HUDEP-2 (cell line): ENCODE data around the gene RNASEH1.
"Not testable (repeated sequence)": the region's sequence is repeated elsewhere in the genome, so short reads cannot be mapped to it uniquely, and the experiment has no call there.

Experiments used
- DNase-seq, 76 experiments: peaks; one replicate each; lab custom pipeline; 2025; ENCODE audit not compliant: unreplicated experiment in 76 of 76; lab: John Stamatoyannopoulos, UW

Gene RNASEH1

DNA sequence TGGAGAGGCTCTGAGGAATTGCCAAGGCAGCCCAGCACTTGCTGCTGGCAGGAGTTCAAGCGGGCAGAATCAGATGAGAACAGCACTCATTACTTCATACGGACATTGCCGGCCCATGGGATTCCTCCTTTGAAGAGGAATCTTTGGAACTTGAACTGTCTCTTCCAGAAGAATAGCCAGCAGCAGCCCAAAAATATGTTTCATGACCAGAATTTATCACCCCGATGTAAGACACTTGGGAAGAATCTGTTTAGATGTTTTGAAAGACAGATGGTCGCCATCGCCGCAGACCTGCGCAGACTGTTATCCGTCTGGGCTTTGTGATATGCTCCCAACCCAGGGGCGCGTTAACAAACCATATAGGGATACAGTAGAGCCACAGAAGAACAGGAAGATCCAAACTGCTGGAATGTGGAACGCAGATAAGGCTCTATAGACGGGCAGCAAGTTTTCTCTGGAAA, 35.1 kb downstream of the RNASEH1 start:
- DNase-seq, result no peak

DNA sequence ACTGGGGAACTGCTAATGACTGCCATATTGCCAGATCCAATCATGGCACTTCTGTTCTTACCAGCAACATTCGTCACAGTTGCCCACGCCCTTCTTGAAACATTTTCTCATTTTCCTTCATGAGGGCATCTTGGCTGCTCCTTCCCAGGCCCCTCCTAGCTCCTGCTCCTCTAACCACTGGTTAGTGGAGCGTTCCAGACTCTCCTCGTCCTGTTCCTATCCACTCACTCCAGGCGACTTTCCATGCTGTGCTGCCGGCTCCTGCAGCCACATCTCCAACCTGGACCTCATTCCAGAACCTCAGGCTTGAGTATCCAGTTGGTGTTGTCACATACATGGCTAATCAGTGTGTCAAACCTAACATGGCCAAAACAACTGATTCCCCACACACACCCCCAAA, 37.5 kb downstream of the RNASEH1 start:
- DNase-seq, result no peak

DNA sequence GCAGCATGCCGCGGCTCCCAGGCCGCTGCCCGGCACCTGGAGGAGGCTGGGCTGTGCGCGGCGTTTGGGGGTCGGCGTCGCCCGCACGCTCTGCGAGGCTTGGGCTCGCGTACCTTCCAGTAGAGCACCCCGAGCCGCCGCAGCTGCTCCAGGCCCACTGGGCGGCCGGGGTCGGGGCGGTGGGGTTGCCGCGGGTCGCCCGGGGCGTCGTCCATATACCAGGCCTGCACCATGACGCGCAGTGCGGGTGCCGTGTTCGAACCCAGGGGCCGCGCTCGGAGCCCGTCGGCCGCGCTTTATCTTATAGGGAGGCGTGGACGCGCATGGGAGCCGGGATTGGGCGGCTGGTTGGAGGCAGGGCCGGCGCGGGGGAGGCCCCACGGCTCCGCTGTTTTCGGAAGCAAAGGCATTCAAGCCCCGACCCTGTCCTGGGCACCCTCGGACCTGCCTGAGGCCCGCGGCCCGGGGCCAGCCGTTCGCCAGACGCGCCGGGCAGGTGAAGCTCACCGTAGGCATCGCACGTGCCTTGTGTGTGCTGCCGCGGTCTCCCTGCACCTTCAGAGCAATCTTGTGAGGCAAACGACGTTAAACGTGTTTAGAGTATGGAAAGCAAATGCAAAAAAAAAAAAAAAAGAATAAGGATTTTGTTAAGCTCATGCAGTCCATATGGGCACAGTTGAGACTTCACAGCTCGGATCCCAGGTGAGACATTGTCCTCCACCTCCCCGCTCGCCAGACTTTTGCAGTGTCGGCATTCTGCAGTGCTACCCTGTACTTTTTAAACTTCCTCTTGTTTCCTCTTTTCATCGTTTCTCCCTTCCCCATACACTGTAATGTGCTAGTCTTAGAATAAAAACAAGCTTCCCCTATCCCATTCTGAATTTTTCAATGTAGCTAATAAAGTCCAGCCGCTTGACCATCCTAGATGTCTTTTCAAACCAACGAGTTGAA, 38.6 kb downstream of the RNASEH1 start, which contains the start of gene ADI1:
TSS of gene ADI1 (minus strand) at position 277 of the 951 bp plus-strand sequence. CDS start at position 233, 44 bp downstream.
- peak in 73 of 76 experiments; percentile 23 to 88 (median 74) for DNase-seq

DNA sequence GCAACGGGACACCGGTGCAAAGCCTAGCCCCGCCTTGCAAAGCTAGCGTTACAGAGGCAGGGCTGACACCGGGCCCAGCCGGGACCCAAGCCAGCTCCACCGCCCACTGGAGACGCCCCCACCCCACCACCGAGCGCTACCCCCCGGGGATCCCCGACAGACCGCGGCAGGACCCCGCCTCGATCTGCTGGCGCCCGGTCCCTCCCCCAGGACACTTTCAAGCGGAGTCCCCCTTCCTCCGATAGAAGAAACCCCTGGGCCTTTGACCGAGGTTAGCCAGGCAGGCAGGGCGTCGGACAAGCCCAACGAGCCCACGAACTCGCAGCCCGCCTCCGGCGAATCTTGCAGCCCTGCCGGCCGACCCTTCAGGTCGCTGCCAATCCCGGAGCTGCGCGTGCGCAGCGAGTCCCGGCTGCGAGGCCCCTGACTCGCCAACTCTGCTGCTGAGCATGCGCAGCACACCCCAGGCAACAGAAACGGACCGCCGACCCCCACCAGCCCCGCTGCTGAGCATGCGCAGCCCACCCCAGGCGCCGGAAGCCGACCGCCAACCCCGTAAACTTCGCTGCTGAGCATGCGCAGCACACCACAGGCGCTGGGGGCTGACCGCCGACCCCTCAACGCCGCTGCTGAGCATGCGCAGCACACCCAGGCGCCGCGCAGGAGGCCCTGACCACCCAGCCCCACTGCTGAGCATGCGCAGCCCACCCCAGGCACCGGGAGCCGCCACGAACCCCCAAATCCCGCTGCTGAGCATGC, 39.5 kb downstream of the RNASEH1 start:
- peak in 74 of 76 experiments; percentile 80 to 99 (median 96) for DNase-seq

DNA sequence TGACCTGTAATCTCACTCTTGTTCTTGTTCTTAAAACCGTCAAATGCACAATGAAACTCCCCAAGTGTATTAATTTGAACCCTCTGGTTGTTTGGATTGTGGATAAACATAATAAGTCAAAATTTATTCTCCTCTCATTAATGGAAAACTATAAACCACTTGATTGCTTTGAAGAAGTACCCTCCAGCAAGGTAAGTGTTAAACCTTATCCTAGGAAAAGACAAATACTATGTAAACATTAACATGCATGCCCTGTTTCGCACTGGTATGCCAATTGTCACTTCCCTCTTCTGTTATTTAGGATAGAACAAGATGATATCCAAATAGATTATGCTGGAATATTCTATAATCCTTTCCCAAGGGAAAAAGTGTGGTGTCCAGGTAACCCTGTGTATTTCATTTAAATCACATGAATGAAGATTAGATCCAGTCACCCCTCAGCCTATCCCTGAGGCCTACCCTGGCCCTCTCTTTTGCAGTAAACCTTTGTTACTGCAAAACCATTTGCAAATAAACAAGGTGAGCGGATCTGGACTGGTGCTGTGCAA, 40.1 kb downstream of the RNASEH1 start:
- no peak for DNase-seq

DNA sequence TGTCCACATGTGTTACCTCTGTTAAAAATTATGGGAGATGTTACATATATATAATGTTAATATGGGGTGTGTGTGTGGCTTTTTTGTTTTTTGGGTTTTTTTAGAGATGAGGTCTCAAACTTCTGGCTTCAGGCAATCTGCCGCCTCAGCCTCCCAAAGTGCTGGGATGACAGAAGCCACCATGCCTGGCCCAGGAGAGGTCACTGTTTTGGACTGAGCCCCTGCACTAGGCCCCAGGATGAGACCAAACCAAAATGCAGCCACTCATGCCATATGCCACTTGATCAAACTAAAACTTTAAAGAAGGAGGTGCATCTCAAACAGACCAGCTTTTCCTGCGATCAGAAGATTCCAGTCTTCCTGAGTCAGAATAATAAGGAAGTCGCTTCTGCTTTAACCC, 41.3 kb downstream of the RNASEH1 start:
- no peak for DNase-seq

DNA sequence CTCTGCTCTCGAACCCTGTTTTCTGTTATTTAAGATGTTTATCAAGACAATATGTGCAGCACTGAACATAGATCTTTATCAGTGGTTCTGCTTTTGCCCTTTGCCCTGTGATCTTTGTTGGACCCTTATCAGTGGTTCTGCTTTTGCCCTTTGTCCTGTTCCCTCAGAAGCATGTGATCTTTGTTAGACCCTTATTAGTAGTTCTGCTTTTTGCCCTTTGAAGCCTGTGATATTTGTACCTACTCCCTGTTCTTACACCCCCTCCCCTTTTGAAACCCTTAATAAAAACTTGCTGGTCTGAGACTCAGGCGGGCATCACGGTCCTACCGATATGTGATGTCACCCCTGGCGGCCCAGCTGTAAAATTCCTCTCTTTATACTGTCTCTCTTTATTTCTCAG, 42.7 kb downstream of the RNASEH1 start:
- peak in 1 of 76 experiments; percentile 40 for DNase-seq

DNA sequence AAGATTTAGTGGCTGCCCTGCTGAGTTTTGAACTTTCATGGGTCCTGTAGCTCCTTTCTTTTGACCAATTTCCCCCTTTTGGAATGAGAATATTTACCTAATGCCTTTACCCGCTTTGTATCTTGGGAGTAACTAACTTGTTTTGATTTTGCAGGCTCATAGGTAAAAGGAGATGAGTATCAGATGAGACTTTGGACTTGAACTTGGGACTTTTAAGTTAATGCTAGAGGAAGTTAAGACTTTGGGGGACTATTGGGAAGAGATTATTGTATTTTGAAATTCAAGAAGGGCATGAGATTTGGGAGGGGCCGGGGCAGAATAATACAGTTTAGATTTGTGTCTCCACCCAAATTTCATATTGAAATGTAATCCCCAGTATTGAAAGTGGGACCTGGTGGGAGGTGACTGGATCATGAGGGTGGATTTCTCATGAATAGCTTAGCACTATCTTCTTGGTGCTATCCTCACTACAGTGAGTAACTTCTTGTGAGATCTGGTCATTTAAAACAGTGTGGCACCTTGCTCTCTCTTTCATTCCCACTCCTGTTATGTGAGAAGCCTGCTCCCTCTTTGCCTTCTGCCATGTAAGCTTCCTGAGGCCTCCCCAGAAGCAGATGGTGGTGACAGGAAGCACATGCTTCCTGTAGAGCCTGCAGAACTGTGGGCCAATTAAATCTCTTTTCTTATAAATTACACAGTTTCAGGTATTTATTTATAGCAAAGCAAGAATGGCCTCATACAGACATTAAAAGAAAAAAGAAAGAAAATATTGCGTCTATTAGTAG, 44.9 kb downstream of the RNASEH1 start:
- DNase-seq, result no peak

DNA sequence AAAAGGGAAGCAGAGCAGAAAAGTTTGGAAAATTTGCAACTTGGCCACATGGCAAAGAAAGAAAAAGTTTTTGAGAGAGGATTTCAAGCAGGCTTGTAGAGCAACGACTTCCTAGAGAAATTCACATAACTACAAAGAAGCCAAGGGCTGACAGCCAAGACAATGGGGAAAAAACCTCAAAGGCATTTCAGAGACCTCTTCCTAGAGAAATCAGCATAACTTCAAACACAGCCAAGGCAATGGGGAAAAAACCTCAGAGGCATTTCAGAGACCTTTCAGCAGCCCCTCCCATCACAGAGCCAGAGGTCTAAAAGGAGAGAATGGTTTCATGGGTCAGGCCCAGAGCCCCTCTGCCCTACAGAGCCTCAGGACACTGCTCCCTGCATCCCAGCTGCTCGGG, 46.0 kb downstream of the RNASEH1 start:
- no peak for DNase-seq

DNA sequence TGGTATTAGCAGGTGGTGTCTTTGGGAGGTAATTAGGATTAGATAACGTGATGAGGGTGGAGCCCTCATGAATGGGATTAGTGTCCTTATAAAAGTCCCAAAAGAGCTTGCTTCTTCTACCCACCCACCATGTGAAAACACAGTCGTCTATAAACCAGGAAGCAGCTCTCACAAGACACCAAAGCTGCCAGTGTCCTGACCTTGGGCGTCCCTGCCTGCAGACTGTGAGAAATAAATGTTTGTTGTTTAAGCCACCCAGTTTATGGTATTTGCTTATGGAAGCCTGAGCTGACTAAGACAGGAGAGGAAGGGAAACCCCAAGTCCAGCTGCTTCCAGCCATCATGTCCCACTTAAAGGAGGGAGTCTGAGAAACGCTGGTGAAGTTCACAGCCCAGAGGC, 52.4 kb downstream of the RNASEH1 start:
- no peak for DNase-seq

DNA sequence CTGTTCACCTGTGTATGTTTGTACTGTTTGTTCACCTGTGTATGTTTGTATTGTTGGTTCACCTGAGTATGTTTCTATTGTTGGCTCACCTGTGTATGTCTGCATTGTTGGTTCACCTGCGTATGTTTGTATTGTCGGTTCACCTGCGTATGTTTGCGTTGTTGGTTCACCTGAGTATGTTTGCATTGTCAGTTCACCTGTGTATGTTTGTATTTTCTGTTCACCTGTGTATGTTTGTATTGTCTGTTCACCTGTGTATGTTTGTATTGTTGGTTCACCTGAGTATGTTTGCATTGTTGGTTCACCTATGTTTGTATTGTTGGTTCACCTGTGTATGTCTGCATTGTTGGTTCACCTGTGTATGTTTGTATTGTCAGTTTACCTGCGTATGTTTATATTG, 53.4 kb downstream of the RNASEH1 start:
- no peak for DNase-seq

DNA sequence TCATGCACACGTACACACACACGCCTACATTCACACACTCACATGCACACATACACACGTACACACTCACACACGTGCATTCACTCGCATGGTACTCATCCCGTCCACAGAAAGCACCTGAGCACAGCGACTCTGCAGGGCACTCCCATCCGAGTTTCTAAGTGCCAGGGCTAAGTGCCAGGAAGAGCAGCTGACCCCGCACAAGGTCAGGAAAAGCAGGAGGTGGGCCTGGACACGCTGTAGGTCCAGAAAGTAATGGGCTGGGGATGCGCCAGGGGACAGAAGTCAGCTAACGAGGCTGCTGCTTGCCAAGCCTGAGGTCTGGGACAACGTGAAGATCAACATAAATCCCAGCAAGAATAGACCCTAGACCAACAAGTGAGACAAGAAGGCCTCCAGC, 54.6 kb downstream of the RNASEH1 start:
- no peak for DNase-seq

DNA sequence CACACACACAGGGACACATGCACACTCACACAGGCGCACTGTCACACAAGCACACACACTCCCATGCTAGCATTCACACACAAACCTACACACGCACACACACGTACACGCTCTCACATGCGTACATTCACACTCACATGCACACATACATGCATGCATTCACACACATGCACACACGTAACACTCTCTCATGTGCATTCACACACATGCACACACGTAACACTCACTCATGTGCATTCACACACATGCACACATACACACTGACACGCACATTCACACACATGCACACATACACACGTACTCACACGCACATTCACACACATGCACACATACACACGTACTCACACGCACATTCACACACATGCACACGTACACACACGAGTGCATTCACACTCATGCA, 55.1 kb downstream of the RNASEH1 start:
- DNase-seq, result no peak

DNA sequence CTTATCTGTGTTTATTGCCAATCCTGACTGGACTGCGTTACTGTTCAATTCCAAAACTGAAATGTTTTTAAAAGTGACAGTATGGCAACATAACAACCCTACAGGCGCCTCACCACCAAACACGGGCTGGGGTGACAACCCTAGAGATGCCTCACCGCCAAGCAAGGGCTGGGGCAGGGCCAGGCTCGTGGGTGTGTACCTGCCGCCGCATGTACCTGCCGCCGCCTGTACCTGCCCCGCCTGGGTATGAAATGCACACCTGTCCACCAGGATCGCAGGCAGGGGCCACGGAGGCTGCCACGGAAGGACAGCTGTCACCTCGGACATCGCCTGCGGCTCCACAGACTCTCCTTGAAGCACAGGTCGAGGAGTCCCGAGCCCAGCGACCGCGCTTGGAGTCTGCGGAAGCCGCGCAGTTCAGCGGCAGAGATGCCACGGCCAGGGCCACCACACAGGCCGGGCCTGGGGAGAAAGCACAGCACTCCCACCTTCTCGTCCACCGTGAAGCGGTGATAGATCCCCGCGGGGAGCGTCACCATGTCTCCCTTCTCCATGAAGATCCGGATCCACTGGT, 57.7 kb downstream of the RNASEH1 start:
- DNase-seq, result no peak

DNA sequence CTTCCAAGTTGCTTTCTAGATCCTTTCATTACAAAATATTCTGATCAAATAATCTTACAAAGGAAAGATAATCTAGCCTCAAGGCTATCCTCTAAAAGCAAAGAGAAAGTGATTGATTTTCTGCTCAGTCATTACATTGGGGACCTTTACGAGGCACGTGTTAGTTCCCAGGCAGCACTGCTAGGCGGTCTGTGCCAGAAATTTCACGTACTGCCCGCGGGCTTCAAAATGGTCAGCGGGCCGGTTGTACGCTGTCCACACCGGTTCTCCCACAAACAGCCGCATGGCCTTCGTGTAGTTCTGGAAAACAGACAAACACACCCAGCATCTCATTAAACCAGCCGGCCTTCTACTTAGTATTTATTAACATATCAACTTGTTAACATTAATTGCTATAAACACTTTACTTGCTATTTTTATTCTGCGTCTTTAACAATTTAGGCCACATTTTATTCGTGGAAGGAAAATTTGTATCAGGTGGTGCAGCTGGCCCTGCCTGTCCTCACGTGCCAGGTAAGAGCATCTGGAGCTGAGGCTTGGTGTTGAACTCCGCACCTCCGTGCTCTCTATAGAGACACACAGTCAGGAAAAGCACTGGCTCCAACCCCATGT, 59.2 kb downstream of the RNASEH1 start:
- DNase-seq, result no peak

DNA sequence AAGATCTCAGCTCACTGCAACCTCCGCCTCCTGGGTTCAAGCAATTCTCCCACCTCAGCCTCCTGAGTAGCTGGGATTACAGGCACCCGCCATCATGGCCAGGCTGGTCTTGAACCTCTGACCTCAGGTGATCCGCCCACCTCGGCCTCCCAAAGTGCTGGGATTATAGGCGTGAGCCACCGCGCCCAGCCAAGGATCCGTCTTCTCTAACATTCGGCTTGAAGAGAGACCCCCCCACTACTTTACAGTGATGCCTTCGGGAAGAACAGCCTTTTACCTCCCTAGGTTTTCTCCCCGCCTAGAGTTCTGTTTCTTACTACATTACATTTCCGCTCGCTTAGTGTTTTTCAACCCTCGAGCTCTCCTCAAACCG, 61.4 kb downstream of the RNASEH1 start:
- not testable (repeated sequence) for DNase-seq
